ENCODE measurements around the gene BAD. TPM values are rescaled to one million over a fixed set of nuclear protein-coding genes. Genes with fewer than 3 reads are reported as not detected.
"Not testable (repeated sequence)": the region's sequence is repeated elsewhere in the genome, so short reads cannot be mapped to it uniquely, and the experiment has no call there.

Gene BAD
- total RNA-seq, 1 experiment from 2014 or later = 67.4 TPM

- POLR2A ChIA-PET = interaction anchor here (0.7 to 10.8 kb wide), 18 partner anchors 9 to 113 kb away, joined by 3 to 122 read pairs (median 10); partner anchors contain the start of genes BAD, CATSPERZ, DNAJC4 and ESRRA
- Mint-ChIP-seq H3K27ac (ENCODE audit: low read depth, unreplicated experiment) (peak within 1 kb of the TSS; percentile 69), H3K27me3 (ENCODE audit: insufficient read depth, unreplicated experiment) (no peaks in the 10 kb centered on the region), H3K9me3 (ENCODE audit: unreplicated experiment) (no peaks in the 10 kb centered on the region), H3K4me1 (ENCODE audit: insufficient read depth, unreplicated experiment) (peaks cover 15% of the 10 kb centered on the region), H3K36me3 (ENCODE audit: insufficient read depth, unreplicated experiment) (peaks cover 27% of the 10 kb centered on the region), H3K4me3 (ENCODE audit: unreplicated experiment) (peak within 1 kb of the TSS; percentile 93)
- BruUV-seq (replicated peaks) = no TSS peak
- no peak for TF ChIP-seq CTCF (IDR thresholded peaks at IDR 0.05; ENCODE audit: unreplicated experiment)
- intact Hi-C loops (cut with micrococcal nuclease) = loop anchor here (2.0 kb wide), 1 partner anchor 58 kb away; the partner anchor contains the start of gene ESRRA
- peak; percentile 86 for DNase-seq (ENCODE audit: unreplicated experiment)
- CTCF ChIA-PET = interaction anchor here (0.9 to 1.7 kb wide), 3 partner anchors 43 to 66 kb away, joined by 3 to 4 read pairs (median 4); no protein-coding TSS in a partner anchor
Observed at GRCh38 chr11:64246871-64247728, 37.4 kb downstream of the BAD start, which contains the start of gene PPP1R14B. Gene PPP1R14B, minus strand, starts transcription at chr11:64246943. Its CDS starts 270 bp downstream, at chr11:64246673.

- peak overlapping the region; percentile 93 for H3K4me3 Mint-ChIP-seq (ENCODE audit: unreplicated experiment)
- H3K36me3 Mint-ChIP-seq (ENCODE audit: insufficient read depth, unreplicated experiment) = peaks cover 27% of the 10 kb centered on the region
- POLR2A ChIA-PET = interaction anchor here (0.9 to 10.8 kb wide), 18 partner anchors 8 to 1699 kb away, joined by 3 to 122 read pairs (median 10); partner anchors contain the start of genes AHNAK, BAD, CATSPERZ and DNAJC4
- intact Hi-C loops (cut with micrococcal nuclease) = loop anchor here (2.0 kb wide), 1 partner anchor 58 kb away; the partner anchor contains the start of gene ESRRA
- CTCF ChIA-PET = interaction anchor here (0.6 to 1.6 kb wide), 3 partner anchors 22 to 108 kb away, joined by 3 to 4 read pairs (median 3); no protein-coding TSS in a partner anchor
- H3K9me3 Mint-ChIP-seq (ENCODE audit: unreplicated experiment); DNase-seq (ENCODE audit: unreplicated experiment); BruUV-seq (replicated peaks); H3K27me3 Mint-ChIP-seq (ENCODE audit: insufficient read depth, unreplicated experiment): not testable (repeated sequence)
- H3K27ac Mint-ChIP-seq (ENCODE audit: low read depth, unreplicated experiment) = peak overlapping the region; percentile 63
- peaks cover 15% of the 10 kb centered on the region for H3K4me1 Mint-ChIP-seq (ENCODE audit: insufficient read depth, unreplicated experiment)
Observed at GRCh38 chr11:64246621-64246870, 37.9 kb downstream of the BAD start.

GRCh38 chr11:64245797-64246620 lies 38.5 kb downstream of the BAD start:
- H3K4me1 Mint-ChIP-seq (ENCODE audit: insufficient read depth, unreplicated experiment) = peaks cover 15% of the 10 kb centered on the region
- intact Hi-C loops (cut with micrococcal nuclease) = loop anchor here (2.0 kb wide), 1 partner anchor 59 kb away; the partner anchor contains the start of gene ESRRA
- H3K36me3 Mint-ChIP-seq (ENCODE audit: insufficient read depth, unreplicated experiment) = peaks cover 27% of the 10 kb centered on the region
- BruUV-seq (replicated peaks) = TSS peak; percentile 45
- POLR2A ChIA-PET = interaction anchor here (0.6 to 10.8 kb wide), 23 partner anchors 8 to 1699 kb away, joined by 3 to 122 read pairs (median 7); partner anchors contain the start of genes AHNAK, BAD, CATSPERZ and DNAJC4
- H3K4me3 Mint-ChIP-seq (ENCODE audit: unreplicated experiment) = peak overlapping the region; percentile 93
- CTCF ChIA-PET = interaction anchor here (0.6 to 3.1 kb wide), 12 partner anchors 10 to 404 kb away, joined by 3 to 27 read pairs (median 3); partner anchors contain the start of genes CATSPERZ and ESRRA
- TF ChIP-seq CTCF (IDR thresholded peaks at IDR 0.05; ENCODE audit: unreplicated experiment) = no peak
- H3K27me3 Mint-ChIP-seq (ENCODE audit: insufficient read depth, unreplicated experiment) = no peaks in the 10 kb centered on the region
- no peaks in the 10 kb centered on the region for H3K9me3 Mint-ChIP-seq (ENCODE audit: unreplicated experiment)
- H3K27ac Mint-ChIP-seq (ENCODE audit: low read depth, unreplicated experiment) = peak overlapping the region; percentile 69
- peak; percentile 97 for DNase-seq (ENCODE audit: unreplicated experiment)

GRCh38 chr11:64245401-64245796 lies 39.1 kb downstream of the BAD start:
- CTCF ChIA-PET = interaction anchor here (0.6 to 3.1 kb wide), 11 partner anchors 10 to 404 kb away, joined by 3 to 27 read pairs (median 4); partner anchors contain the start of genes CATSPERZ, ESRRA and FERMT3
- H3K27me3 Mint-ChIP-seq (ENCODE audit: insufficient read depth, unreplicated experiment) = no peaks in the 10 kb centered on the region
- POLR2A ChIA-PET = interaction anchor here (0.6 to 10.8 kb wide), 22 partner anchors 11 to 1698 kb away, joined by 3 to 122 read pairs (median 6); partner anchors contain the start of genes AHNAK, BAD, CATSPERZ and DNAJC4
- peak overlapping the region; percentile 93 for H3K4me3 Mint-ChIP-seq (ENCODE audit: unreplicated experiment)
- no peaks in the 10 kb centered on the region for H3K9me3 Mint-ChIP-seq (ENCODE audit: unreplicated experiment)
- intact Hi-C loops (cut with micrococcal nuclease) = no loop called here
- peak; percentile 53 for DNase-seq (ENCODE audit: unreplicated experiment)
- peaks cover 16% of the 10 kb centered on the region for H3K4me1 Mint-ChIP-seq (ENCODE audit: insufficient read depth, unreplicated experiment)
- peak overlapping the region; percentile 69 for H3K27ac Mint-ChIP-seq (ENCODE audit: low read depth, unreplicated experiment)
- peaks cover 27% of the 10 kb centered on the region for H3K36me3 Mint-ChIP-seq (ENCODE audit: insufficient read depth, unreplicated experiment)
- TF ChIP-seq CTCF (IDR thresholded peaks at IDR 0.05; ENCODE audit: unreplicated experiment) = no peak
- no TSS peak for BruUV-seq (replicated peaks)
